ENCODE data around the gene OXT. TPM values are rescaled to one million over a fixed set of nuclear protein-coding genes. Genes with fewer than 3 reads are reported as not detected.

The OXT gene
- total and polyA plus RNA-seq, 4 donors: 0.75 to 41.6 (median 4.3) TPM

GRCh38 chr20:3081641-3082040 lies 10.2 kb downstream of the OXT start:
- H3K27me3 ChIP-seq (ENCODE audit: control insufficient read depth in 4 of 4, insufficient read depth in 4 of 4, low read length in 3 of 4): no peaks in the 10 kb centered on the region
- H3K9ac ChIP-seq (ENCODE audit: low read depth in 1 of 2, low read length in 2 of 2): no peak overlapping the region
- no peaks in the 10 kb centered on the region for H3K36me3 ChIP-seq (ENCODE audit: control insufficient read depth in 4 of 4, insufficient read depth in 3 of 4, low read depth in 1 of 4, low read length in 3 of 4)
- no peak overlapping the region for H3K27ac ChIP-seq (ENCODE audit: low read depth in 1 of 2, low read length in 2 of 2)
- no peak for TF ChIP-seq FOXA1 (IDR thresholded peaks at IDR 0.05)
- no peak for TF ChIP-seq TAF1 (conservative IDR thresholded peaks at IDR 0.05)
- no peak for TF ChIP-seq SP1 (IDR thresholded peaks at IDR 0.05)
- TF ChIP-seq YY1 (IDR thresholded peaks at IDR 0.05): no peak
- TF ChIP-seq RXRA (IDR thresholded peaks at IDR 0.05): no peak
- TF ChIP-seq ATF3 (IDR thresholded peaks at IDR 0.05): no peak
- TF ChIP-seq CTCF (IDR thresholded peaks at IDR 0.05; ENCODE audit: low read depth, low read length, missing input control): no peak
- TF ChIP-seq HNF4A (conservative IDR thresholded peaks at IDR 0.05): no peak
- no peak for TF ChIP-seq ZBTB33 (IDR thresholded peaks at IDR 0.05)
- no peak for TF ChIP-seq EGR1 (IDR thresholded peaks at IDR 0.05; ENCODE audit: low read depth in 2 of 2)
- no peak for TF ChIP-seq GABPA (IDR thresholded peaks at IDR 0.05 in 1 of 2, conservative IDR thresholded peaks at IDR 0.05 in 1 of 2)
- DNase-seq (ENCODE audit: low spot score): no peak
- peaks cover 13 to 26% (median 16%) of the 10 kb centered on the region in 4 donors for H3K4me1 ChIP-seq (ENCODE audit: control insufficient read depth in 4 of 4, insufficient read depth in 4 of 4, low read length in 3 of 4)
- no peak overlapping the region for H3K4me3 ChIP-seq (ENCODE audit: low read depth in 1 of 3, low read length in 3 of 3)
- WGBS: 92% methylated on average over 11 of the region's 11 CpGs
- H3K9me3 ChIP-seq (ENCODE audit: control insufficient read depth in 4 of 4, low read length in 3 of 4): no peaks in the 10 kb centered on the region

- H3K4me1 ChIP-seq (ENCODE audit: control insufficient read depth in 4 of 4, insufficient read depth in 4 of 4, low read length in 3 of 4): peaks cover 13 to 26% (median 16%) of the 10 kb centered on the region in 4 donors
- WGBS: 10% methylated on average over 71 of the region's 71 CpGs
- H3K4me3 ChIP-seq (ENCODE audit: low read depth in 1 of 3, low read length in 3 of 3): peak overlapping the region in 1 of 3 donors; percentile 31
- H3K27me3 ChIP-seq (ENCODE audit: control insufficient read depth in 4 of 4, insufficient read depth in 4 of 4, low read length in 3 of 4): no peaks in the 10 kb centered on the region
- no peak overlapping the region for H3K27ac ChIP-seq (ENCODE audit: low read depth in 1 of 2, low read length in 2 of 2)
- no peak overlapping the region for H3K9ac ChIP-seq (ENCODE audit: low read depth in 1 of 2, low read length in 2 of 2)
- H3K36me3 ChIP-seq (ENCODE audit: control insufficient read depth in 4 of 4, insufficient read depth in 3 of 4, low read depth in 1 of 4, low read length in 3 of 4): no peaks in the 10 kb centered on the region
- DNase-seq (ENCODE audit: low spot score): no peak
- TF ChIP-seq ATF3 (IDR thresholded peaks at IDR 0.05): no peak
- no peak for TF ChIP-seq RAD21 (IDR thresholded peaks at IDR 0.05)
- no peak for TF ChIP-seq CTCF (IDR thresholded peaks at IDR 0.05; ENCODE audit: low read depth, low read length, missing input control)
- TF ChIP-seq EGR1 (IDR thresholded peaks at IDR 0.05; ENCODE audit: low read depth in 2 of 2): no peak
- no peak for TF ChIP-seq ZBTB33 (IDR thresholded peaks at IDR 0.05)
- no peak for TF ChIP-seq HNF4G (IDR thresholded peaks at IDR 0.05)
- no peak for TF ChIP-seq FOXA2 (IDR thresholded peaks at IDR 0.05)
- TF ChIP-seq JUND (IDR thresholded peaks at IDR 0.05): no peak
- TF ChIP-seq FOXA1 (IDR thresholded peaks at IDR 0.05): no peak
- no peak for TF ChIP-seq REST (IDR thresholded peaks at IDR 0.05)
- H3K9me3 ChIP-seq (ENCODE audit: control insufficient read depth in 4 of 4, low read length in 3 of 4): no peaks in the 10 kb centered on the region
Observed at GRCh38 chr20:3082306-3082951, 11.0 kb downstream of the OXT start.

Measured in liver (tissue), 9 donors.